OCI-LY1 (cell line): ENCODE data around the gene CRADD.

Experiments used
- EZH2 ChIP-seq: fragments of 200-600 bp; sonication (generic), shearing (Covaris generic); IDR thresholded peaks from 2 replicates; pipeline ENCODE4 v1.8.0; 2017; ENCODE audit warnings: borderline replicate concordance, mixed run types, mild to moderate bottlenecking, antibody characterized with exemption, low read length, moderate library complexity, mixed read lengths
- TF ChIP-seq, protein P1 (sequence below): fragments of 200-600 bp; sonication (generic), shearing (Covaris generic); IDR thresholded peaks from 2 replicates; pipeline ENCODE4 v1.5.1; 2017; ENCODE audit warnings: mild to moderate bottlenecking, antibody characterized with exemption, low read length, moderate library complexity, mixed read lengths

GRCh38 chr12:93743999-93744689 lies 67.0 kb downstream of the CRADD start:
- TF ChIP-seq, protein P1, sequence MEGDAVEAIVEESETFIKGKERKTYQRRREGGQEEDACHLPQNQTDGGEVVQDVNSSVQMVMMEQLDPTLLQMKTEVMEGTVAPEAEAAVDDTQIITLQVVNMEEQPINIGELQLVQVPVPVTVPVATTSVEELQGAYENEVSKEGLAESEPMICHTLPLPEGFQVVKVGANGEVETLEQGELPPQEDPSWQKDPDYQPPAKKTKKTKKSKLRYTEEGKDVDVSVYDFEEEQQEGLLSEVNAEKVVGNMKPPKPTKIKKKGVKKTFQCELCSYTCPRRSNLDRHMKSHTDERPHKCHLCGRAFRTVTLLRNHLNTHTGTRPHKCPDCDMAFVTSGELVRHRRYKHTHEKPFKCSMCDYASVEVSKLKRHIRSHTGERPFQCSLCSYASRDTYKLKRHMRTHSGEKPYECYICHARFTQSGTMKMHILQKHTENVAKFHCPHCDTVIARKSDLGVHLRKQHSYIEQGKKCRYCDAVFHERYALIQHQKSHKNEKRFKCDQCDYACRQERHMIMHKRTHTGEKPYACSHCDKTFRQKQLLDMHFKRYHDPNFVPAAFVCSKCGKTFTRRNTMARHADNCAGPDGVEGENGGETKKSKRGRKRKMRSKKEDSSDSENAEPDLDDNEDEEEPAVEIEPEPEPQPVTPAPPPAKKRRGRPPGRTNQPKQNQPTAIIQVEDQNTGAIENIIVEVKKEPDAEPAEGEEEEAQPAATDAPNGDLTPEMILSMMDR: no peak
- no peak for TF ChIP-seq EZH2
